ENCODE measurements around the gene ARHGAP12.

Gene ARHGAP12

DNA sequence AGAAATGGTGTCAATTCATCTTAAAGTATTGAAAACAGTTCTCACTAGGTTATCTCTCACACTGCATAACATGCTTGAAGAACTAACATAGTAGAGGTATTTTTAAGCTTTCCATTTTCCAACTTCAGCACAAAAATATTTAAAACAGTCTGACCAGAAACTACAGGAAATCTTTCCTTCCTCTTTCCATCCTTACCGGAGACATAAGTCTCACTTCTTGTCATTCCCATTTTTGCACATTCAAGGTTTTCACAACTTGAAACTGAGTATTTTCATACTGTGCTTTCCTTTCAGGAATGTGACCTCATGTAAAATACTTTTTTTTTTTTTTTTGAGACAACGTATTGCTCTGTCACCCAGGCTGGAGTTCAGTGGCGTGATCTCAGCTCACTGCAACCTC lies 45.2 kb downstream of the ARHGAP12 start:
- H3K4me3 ChIP-seq (replicated peaks; ENCODE audit: low read depth, low read length) = no peak overlapping the region
- TF ChIP-seq, protein P1, sequence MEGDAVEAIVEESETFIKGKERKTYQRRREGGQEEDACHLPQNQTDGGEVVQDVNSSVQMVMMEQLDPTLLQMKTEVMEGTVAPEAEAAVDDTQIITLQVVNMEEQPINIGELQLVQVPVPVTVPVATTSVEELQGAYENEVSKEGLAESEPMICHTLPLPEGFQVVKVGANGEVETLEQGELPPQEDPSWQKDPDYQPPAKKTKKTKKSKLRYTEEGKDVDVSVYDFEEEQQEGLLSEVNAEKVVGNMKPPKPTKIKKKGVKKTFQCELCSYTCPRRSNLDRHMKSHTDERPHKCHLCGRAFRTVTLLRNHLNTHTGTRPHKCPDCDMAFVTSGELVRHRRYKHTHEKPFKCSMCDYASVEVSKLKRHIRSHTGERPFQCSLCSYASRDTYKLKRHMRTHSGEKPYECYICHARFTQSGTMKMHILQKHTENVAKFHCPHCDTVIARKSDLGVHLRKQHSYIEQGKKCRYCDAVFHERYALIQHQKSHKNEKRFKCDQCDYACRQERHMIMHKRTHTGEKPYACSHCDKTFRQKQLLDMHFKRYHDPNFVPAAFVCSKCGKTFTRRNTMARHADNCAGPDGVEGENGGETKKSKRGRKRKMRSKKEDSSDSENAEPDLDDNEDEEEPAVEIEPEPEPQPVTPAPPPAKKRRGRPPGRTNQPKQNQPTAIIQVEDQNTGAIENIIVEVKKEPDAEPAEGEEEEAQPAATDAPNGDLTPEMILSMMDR (IDR thresholded peaks at IDR 0.05; ENCODE audit: low read length, missing control alignments) = no peak
- DNase-seq (ENCODE audit: low read depth) = no peak

DNA sequence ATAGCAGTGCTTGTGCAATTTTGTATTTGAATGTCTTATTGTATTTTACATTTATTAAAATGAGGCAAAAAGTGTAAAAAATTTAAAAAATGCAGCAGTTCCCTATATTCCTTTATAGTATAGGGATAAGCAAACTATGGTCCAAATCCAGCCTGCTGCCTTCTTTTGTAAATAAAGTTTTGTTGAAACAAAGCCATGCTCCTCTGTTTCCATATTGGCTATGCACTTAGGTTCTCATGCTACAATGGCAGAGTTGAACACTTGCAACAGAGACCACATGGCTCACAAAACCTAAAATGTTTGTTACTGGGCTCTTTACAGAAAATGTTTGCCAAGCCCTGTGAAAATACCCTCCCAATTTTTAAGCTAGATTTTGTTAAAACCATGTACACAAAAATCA lies 50.1 kb downstream of the ARHGAP12 start:
- no peak for DNase-seq (ENCODE audit: low read depth)

DNA sequence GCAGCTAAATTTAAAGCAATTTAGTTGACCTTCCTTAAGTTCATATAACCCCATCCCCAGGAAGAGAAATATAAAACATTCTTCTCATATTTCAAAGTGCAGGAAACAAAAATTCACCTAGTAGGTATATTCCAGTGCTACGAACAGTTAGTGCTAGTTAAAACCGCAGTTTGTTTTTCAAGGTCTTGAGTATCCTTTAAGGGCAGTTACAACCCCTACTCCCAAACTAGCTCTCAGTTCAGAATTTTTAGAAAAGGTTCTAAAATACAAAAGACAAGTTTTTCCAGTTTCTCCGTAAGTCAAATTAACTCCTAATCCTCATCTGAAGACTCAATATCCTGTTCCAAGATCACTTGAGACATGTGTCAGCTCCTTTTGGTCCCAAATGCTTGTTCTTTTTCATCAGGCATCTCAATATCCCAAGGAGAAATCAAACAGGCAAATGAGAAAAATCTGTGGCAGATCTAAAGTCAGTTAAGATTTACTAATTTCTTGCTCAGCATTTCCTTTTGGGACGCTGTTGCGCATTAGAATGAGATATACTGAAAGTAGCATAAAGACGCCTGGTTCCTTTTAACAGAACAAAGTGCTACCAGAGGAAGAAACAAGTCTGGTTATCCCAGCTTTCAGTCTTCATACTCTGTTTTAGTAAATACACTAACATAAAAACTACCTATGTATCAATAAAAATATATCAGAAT lies 51.8 kb downstream of the ARHGAP12 start:
- TF ChIP-seq, protein P1 (IDR thresholded peaks at IDR 0.05; ENCODE audit: low read length, missing control alignments) = no peak
- H3K4me3 ChIP-seq (replicated peaks; ENCODE audit: low read depth, low read length) = no peak overlapping the region
- no peak for DNase-seq (ENCODE audit: low read depth)

More for the DNA sequence above, 50.1 kb downstream of the ARHGAP12 start:
- TF ChIP-seq, protein P1 (IDR thresholded peaks at IDR 0.05; ENCODE audit: low read length, missing control alignments) = no peak
- no peak overlapping the region for H3K4me3 ChIP-seq (replicated peaks; ENCODE audit: low read depth, low read length)

DNA sequence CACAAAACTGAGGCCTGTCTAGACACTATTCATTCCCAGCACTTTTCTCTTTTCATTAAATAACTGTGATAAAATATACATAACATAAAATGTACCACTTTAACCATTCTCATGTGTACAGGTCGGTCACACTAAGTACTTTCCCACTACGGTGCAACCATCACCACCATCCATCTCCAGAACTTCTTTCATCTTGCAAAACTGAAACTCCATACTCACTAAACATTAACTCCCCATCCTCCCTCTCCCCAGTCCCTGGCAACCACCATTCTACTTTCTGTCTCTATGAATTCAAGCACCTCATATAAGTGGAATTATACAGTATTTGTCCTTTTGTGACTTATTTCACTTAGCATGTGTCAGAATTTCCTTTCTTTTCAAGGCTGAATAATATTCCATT lies 53.0 kb downstream of the ARHGAP12 start:
- DNase-seq (ENCODE audit: low read depth) = no peak
- TF ChIP-seq, protein P1 (IDR thresholded peaks at IDR 0.05; ENCODE audit: low read length, missing control alignments) = no peak
- no peak overlapping the region for H3K4me3 ChIP-seq (replicated peaks; ENCODE audit: low read depth, low read length)

DNA sequence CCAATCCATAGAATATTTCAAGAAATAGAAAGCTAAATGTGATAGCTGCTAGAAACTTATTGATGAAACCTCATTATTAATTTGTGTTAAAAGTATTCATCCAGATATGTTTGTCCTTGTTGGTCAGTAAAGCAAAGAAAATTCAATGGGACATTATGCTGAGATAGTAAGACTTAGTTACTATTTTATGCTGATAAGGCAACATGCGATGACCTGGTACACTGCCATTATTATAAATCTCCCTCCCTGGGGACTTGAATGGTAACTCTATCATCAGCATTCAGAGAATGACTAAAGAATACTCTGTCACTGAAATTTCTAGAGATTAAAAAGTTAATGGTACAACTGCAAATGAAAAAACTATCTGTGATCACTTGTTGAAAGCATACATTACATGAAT lies 54.9 kb downstream of the ARHGAP12 start:
- DNase-seq (ENCODE audit: low read depth) = no peak
- TF ChIP-seq, protein P1 (IDR thresholded peaks at IDR 0.05; ENCODE audit: low read length, missing control alignments) = no peak
- H3K4me3 ChIP-seq (replicated peaks; ENCODE audit: low read depth, low read length) = no peak overlapping the region

DNA sequence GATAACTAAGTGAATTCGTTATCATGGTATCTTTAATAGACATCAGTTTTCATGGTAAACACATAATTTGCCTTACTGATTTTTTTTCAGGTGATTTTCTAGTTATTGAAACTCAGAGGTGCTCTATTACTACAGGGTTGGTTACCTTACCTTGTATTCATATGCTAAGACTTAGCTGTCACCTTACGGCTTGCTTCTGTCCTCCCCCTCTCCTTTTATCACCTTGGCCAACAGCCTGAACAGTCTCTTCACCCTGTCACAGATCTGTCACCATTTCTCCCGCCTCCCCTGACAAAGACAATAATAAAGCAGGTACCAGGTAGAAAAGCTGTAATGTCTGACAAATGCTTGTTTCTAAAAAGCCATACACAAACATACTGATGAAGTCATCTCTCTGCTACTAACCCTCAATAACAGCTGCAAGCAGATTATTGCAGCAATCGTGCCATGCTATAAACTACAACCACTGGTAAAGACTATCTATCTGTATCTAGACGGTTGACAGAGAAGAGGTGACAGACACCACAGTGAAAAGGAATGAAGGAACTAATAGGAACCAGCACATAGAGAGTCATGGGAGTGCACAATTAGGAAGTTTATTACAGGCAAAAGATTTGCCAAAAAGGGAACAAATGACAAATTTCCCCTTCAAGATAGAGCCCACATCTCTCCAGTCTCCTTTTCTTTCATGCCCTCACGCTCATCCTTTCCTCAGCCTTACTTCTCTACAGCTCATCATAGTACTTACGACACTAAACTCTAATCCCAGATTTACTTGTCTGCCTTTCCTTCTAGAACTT lies 57.2 kb downstream of the ARHGAP12 start:
- H3K4me3 ChIP-seq (replicated peaks; ENCODE audit: low read depth, low read length) = no peak overlapping the region
- DNase-seq (ENCODE audit: low read depth) = no peak
- TF ChIP-seq, protein P1 (IDR thresholded peaks at IDR 0.05; ENCODE audit: low read length, missing control alignments) = no peak
